Fibroblast of villous mesenchyme (primary cell): ENCODE results near the gene BIN1. TPM values are rescaled to one million over a fixed set of nuclear protein-coding genes. Genes with fewer than 3 reads are reported as not detected.

Experiments
- DNase-seq: peaks from one replicate; pipeline ENCODE4 v3.0.0-alpha.2; 2010; ENCODE audit warnings: low read depth
- H3K4me3 ChIP-seq: 2 replicates; pipeline ENCODE4 v1.5.1; 2011; ENCODE audit warnings: low read depth, mild to moderate bottlenecking, low read length
- CTCF ChIP-seq: IDR thresholded peaks from 2 replicates; pipeline ENCODE4 v1.5.1; 2012; ENCODE audit warnings: low read depth, mild to moderate bottlenecking, low read length; ENCODE audit not compliant: insufficient read depth
- total RNA-seq: library from RNA; depleted of rRNA; stranded (reverse); fragments of >200 nt; gene quantifications from 2 replicates; pipeline ENCODE4 v1.2.3, GENCODE V29; 2012

BIN1 gene
- total RNA-seq, 1 donor = 75.6 TPM

DNA sequence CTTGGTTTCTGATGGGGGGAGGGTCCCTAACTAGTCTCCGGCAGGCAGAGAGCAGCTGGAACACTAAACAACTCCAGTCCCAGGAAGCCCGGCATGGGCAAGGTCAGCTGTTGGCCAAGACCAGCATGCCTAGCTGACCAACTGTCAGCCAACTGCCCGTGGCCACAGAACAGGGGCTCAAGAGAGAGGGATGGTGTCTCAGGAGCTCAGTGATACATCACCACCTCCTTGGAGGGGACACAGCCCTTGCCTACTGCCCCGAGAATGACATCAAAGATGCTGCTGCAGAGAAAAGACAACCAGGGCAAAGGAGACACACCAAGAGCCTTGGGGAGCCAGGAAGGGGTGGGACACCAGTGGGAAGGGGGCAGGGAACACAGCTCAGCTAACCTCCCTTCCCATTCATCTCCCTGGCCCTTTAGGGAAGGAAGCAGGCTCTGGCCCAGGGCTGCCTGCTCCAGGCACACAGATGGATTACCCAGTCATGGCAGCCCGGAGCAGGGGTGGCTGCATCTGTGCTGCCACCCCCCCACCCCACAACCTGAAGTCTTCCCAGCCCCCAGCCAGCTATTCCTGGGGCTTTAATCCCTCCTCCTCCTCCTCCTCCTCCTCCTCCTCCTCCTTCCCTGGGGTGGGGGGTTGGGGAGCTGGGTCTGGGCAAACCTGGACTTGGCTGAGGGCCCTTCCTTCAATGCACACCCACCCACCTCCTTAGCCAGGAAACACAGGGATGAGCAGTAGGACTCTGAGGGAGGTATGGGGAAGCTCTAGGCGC is 1.9 kb downstream of the BIN1 start:
- H3K4me3 ChIP-seq = peak overlapping the region; percentile 89
- DNase-seq = no peak
- no peak for TF ChIP-seq CTCF

GRCh38 chr2:127104166-127104660 is 2.7 kb downstream of the BIN1 start:
- DNase-seq = no peak
- no peak for TF ChIP-seq CTCF
- H3K4me3 ChIP-seq = peak overlapping the region; percentile 89

- DNase-seq = no peak
- TF ChIP-seq CTCF = no peak
- H3K4me3 ChIP-seq = no peak overlapping the region
Measured at GRCh38 chr2:127103243-127104165, 3.5 kb downstream of the BIN1 start.

GRCh38 chr2:127102521-127103242 is 4.3 kb downstream of the BIN1 start:
- TF ChIP-seq CTCF = no peak
- no peak overlapping the region for H3K4me3 ChIP-seq
- no peak for DNase-seq

- no peak overlapping the region for H3K4me3 ChIP-seq
- DNase-seq = no peak
- no peak for TF ChIP-seq CTCF
Measured at GRCh38 chr2:127101756-127102477, 5.0 kb downstream of the BIN1 start.
